Inflammatory macrophage treated with lipopolysaccharide for 1 hour (primary cell): ENCODE results near the gene CTBP1.
A peak's percentile ranks its signal among the peaks of the same experiment; 100 is the strongest.
"Not testable (repeated sequence)": the region's sequence is repeated elsewhere in the genome, so short reads cannot be mapped to it uniquely, and the experiment has no call there.

Experiments
- DNase-seq, 2 donors: peaks; one replicate each; pipeline ENCODE4 v3.0.0-alpha.2; 2020 to 2022

Gene CTBP1

DNA sequence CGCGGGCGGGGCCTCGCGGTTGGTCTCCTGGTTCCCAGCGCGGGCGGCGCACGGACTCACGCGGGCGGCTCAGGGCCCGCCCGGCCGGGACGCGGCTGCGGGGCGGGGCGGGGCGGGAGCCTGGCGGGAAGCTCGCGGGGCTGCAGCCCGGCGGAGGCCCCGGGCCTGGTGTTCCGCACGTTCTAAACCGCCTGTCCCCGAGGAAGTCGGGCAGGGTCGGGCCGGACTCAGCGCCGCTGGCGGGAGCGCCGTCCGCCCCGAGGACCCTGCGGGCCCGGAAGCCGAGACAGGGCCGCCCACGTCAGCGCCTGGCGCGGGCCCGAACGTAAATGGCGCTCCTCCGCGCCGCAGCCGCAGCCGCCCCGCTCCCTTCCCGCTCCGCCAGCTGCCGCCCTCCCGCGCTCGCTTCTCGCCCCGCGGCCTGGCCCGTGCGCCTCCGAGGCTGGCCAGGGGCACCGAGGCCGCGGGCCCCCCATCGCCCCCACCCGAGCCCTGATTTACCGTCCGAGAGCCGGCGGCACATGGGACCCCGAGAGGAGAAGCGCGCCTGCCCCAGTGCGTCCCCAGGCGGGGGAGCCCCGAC, 309 bp upstream of the CTBP1 start:
- DNase-seq, result peak; percentile 80 to 83

DNA sequence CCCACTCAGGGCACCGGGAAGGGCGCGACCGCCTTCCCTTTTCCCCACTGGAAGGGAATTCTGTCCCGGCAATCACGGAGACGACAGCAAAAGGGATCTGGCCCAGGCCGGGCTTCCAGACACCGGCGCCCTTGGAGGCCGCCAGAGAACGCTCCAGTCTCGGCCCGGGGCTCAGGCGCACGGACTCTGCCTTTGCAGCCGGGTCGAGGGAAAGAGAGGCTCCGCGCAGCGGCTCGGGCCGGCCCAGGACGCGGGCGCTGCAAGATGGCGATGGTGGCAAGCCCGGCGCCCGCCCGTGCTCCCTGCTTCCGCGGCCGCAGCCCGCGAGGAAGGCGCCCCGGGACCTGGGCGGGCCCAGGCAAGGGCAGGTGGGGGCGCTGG, 1.1 kb downstream of the CTBP1 start:
- DNase-seq, result peak; percentile 22 to 29

GRCh38 chr4:1246901-1247863, 1.7 kb downstream of the CTBP1 start:
- DNase-seq, result peak; percentile 50 to 69

DNA sequence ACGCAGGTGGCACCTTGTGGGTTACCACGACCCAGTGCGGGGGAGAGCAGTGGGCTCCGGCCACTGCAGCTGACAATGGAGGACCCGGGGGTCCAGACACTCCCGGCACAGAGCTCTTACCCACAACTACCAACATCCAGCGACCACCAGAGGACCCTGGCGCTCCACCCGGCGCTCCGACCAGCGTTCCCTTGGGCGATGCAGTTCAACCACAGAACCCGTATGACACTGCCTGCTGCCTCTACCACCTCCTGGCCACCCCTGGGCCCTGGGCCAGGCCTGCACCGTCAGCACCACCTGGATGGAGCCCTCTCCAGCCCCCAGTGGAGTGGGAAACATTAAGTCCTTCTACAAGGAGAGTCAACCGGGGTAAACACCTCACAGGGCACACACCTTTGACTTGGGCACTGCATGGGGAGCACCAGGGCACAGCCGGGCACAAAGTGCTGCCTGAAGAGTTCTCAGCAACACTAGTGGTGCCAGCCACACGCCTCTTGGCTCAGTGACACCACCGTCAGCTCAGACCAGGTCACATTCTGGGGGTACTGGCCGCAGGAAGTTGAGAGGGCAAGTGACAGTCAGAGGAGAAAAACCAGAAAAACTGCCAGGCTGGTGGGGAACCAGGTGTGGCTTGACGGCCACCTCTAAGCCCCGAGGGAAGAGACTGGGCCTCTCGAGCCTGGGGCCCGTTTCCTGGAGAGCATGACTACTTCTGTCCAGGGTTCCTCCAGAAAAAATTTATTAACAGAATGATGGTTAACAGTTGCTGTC, 2.6 kb downstream of the CTBP1 start:
- no peak for DNase-seq

- DNase-seq, result no peak
Measured at GRCh38 chr4:1245481-1246051, 3.4 kb downstream of the CTBP1 start.

- no peak for DNase-seq
Measured at GRCh38 chr4:1244978-1245471, 3.9 kb downstream of the CTBP1 start.

DNA sequence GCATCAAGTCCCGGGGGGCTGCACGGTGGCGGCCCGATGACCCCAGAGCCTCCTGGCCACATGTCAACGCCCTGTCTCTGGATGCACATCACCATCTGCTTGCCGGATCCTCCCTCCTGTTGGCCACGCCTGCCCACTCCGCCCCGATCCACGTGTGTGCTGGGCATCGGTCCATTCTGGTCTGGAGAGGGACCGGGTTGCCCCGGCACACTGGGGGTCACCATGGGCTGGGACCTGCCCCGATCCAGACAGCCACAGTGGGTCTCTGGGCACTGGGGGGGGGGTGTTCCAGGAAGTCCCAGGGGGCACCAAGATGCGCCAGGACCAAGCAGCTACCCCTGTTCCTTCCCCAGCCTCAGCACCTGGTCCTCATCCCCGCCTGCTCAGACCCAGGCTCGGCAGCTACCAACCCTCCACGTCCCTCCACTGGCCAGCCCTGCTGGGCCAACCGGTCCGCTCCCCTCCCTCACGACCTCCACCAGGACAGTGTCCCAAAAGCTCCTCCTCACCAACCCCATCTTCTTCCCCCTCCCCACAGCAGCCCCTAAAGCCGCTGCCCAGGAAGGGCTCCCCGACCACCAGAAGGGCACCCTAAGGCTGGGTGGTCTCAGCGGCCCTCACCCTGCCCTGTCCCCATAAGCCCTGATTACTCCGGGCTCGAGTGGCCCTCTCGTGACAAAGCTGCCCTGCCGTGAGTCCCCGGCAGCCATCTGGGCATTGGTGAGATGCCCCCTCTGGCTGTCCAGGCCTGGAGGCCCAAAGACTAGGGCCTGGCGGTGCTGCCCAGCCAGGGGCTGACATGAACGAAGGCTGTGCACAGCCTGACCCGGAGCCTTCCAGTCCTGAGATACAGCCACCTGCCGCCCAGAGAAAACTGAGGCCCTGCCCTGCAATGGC, 4.6 kb downstream of the CTBP1 start:
- no peak for DNase-seq

DNA sequence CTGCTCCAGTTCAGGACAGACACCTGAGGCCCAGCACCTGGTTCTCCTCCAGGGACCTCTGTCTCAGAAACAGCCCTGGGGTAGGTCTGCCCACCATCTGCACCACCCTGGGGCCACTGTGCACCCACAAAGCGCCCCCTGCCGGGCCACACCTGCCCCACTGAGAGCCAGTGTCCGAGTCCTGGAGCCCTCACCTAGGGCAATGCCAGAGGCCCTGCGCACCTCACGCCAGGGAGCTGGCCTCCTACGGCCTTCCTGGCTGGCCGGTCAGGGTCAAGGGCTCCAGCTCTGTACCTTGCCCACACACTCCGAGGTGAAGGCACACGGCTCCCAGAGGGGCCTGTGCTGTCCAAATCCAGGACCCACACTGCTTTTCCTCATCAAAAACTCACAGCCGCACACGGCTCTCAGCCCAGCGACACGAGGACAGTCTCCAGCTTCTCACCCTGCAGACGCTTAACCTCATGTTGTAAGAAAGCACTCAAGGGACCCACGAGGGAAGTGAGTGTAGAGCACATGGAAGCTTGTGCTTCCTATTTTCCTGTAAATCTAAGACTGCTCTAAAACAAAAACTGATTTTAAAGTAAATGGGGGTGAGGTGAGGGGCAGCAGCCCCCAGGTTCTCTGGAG, 5.4 kb downstream of the CTBP1 start:
- peak; percentile 38 to 60 for DNase-seq

DNA sequence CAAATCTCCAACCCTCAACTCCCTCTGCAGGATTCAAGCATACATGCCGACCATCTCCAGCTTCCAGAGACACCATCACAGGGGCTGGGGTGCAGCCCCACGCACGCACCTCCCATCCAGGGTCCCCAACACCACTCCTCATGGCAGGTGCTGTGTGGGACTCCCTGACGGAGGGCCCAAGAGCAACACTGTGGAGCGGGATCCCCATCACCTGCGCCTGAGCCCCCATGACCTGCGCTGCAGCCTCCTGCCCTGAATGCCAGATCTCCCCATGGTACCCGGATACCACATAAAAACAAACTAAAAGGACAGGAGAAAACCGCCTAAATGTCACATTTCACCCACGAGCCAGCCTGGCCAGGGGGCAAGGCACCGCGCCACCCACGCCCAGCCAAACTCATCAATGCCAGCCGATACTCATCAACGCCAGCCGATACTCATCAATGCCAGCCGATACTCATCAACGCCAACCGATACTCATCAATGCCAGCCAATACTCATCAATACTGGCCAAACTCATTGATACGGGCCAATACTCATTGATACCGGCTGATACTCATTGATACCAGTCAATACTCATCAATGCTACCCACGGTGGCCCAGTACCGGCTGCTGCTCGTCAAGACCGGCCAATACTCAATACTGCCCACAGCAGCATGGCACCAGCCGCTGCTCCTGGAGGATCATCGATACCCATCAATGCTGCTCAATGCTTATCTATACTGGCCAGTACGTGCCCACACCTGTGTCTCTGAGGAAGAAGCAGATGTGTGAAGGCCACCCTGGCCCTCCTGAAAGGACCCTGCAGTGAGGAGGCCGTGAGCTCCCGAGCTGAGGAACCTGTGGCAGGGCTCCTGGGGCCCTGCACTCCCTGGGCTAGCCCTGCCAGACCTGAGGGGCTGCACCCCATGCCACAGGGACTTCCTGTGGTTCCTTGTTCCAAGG, 6.2 kb downstream of the CTBP1 start:
- DNase-seq, result no peak

DNA sequence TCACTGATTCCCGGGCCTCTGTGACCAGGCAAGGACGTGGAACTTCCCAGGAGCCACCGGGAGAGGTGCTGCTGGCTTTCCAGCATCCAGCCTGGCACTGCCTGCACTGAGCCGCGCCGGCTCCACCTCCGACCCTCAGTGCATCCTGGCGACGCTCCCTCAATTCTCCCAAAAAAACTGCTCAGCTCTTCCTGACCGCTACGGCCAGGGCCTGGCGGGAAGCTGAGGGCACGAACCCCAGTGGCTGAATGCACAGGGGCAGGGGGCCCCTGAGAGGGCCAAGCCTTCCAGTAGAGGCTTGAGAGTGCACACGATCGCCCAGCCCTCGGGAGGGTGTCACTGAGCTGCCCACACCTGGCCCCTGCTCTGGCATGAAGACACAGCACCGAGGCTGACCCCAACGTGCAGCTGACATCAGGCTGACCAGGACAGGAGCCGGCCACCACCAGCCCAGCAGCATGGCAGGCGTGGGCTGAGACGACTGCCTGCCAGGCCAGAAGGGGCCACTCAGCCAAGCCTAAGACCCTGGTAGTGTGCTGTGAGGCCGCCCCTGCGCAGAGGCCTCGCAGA, 6.9 kb downstream of the CTBP1 start:
- DNase-seq, result no peak

DNA sequence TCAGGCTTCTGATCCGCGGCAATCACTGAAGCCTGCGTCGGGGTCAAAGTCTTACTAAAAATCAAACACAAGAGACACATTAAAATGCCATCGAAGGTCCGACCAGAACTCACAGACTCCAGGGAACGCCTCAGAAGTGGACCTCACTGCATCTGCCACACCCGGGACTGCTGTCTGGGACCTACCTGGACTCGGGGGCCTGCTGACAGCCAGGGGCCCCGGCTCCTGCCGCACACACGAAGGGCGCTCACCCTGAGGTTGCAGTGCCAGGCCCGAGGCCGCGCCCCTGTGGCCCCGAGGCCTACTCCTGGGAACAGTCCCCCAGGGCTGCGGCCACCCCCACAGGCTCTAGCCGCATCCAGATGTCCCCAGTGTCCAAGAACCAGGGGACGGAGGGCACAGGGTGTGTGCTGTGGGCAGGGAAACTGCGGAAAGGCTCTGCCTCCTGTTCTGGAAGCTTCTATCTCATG, 7.4 kb downstream of the CTBP1 start:
- no peak for DNase-seq

- no peak for DNase-seq
Measured at GRCh38 chr4:1240721-1241465, 8.0 kb downstream of the CTBP1 start.

DNA sequence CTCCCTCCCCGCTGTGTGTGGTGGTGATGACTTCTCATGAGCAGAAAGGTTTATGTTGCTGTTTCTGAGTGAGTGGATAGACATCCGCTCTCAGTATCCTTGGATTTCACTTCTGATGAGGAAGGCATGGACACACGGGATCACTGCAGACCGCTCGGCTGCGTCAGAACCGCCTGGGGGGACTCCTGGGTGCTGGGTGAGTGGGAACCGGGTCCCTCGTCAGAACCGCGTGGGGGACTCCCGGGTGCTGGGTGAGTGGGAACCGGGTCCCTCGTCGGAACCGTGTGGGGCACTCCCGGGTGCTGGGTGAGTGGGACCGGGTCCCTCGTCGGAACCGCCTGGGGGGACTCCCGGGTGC, 9.0 kb downstream of the CTBP1 start:
- DNase-seq, result no peak

DNA sequence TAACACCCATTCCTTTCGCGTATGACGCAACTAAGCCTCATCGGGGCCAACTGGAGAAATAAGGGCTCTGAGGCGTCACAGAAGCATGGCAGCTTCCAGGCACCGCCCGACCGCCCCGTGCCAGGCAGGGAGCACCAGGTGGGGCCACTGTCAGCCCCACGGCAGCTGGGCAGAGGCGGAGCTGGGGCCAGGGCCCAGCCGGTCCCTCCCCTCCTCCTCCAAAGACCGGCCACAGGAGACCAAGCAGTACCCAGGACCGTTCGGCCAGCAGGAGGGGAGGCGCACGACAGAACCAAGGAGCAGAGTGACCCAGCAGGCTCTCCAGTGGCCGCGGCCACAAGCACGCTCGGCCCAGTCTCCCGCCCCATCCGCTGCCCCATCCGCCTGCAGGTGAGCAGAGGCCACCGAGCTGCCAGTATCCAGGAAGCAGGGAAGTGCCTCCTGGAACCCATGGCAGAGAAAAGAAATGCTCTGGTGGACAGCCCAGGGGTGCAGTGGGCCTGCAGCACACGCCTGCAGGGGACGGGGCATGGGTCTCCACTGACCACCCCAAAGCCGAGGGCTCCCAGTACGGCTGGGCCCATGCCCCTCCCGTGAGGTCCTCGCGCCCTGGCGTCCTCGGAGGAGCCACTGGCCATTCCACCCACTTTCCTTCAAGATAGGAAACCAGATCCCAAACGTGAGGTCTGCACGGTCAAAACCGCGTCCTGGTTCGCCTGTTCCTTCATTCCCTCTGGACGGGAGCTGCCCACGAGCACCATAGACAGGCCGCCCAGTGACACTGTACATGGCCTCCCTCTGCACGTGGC, 9.6 kb downstream of the CTBP1 start:
- DNase-seq, result no peak

- DNase-seq, result no peak
Measured at GRCh38 chr4:1238676-1239000, 10.3 kb downstream of the CTBP1 start.

GRCh38 chr4:1237981-1238675, 10.8 kb downstream of the CTBP1 start:
- no peak for DNase-seq

GRCh38 chr4:1237261-1237660, 11.7 kb downstream of the CTBP1 start:
- DNase-seq, result not testable (repeated sequence)

DNA sequence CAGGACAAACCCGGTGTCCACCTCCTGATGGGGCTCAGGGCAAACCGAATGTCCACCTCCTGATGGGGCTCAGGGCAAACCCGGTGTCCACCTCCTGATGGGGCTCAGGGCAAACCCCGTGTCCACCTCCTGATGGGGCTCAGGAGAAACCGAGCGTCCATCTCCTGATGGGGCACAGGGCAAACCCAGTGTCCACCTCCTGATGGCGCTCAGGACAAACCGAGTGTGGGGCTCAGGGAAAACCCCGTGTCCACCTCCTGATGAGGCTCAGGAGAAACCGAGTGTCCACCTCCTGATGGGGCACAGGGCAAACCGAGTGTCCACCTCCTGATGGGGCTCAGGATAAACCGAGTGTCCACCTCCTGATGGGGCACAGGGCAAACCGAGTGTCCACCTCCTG, 12.1 kb downstream of the CTBP1 start:
- DNase-seq, result not testable (repeated sequence)
